OCI-LY1 (cell line): ENCODE measurements around the gene PLCG1.

ENCODE experiments used
- H2AFZ ChIP-seq: fragments of 200-600 bp; sonication (generic), shearing (Covaris generic); 2 replicates; pipeline ENCODE4 v1.6.0; 2014; ENCODE audit warnings: antibody characterized with exemption, mild to moderate bottlenecking, low read length
- H3F3A ChIP-seq: fragments of 200-600 bp; sonication (generic), shearing (Covaris generic); 2 replicates; pipeline ENCODE4 v1.6.0; 2014; ENCODE audit warnings: mild to moderate bottlenecking, antibody characterized with exemption, low read length, moderate library complexity; ENCODE audit not compliant: insufficient read depth
- H3K27ac ChIP-seq: fragments of 200-600 bp; sonication (generic); 2 replicates; pipeline ENCODE4 v1.5.1; 2014; ENCODE audit warnings: low read length, mixed run types, mild to moderate bottlenecking, low read depth; ENCODE audit not compliant: poor library complexity, severe bottlenecking
- H3K27me3 ChIP-seq: fragments of 200-600 bp; sonication (generic); 2 replicates; pipeline ENCODE4 v1.6.0; 2014; ENCODE audit warnings: antibody characterized with exemption, mild to moderate bottlenecking, low read length, moderate library complexity; ENCODE audit not compliant: insufficient read depth
- H3K36me3 ChIP-seq: fragments of 200-600 bp; sonication (generic); 2 replicates; pipeline ENCODE4 v1.6.1; 2014; ENCODE audit warnings: mild to moderate bottlenecking, antibody characterized with exemption, low read length, moderate library complexity, mixed read lengths; ENCODE audit not compliant: insufficient read depth
- H3K4me1 ChIP-seq: fragments of 200-600 bp; sonication (generic); 2 replicates; pipeline ENCODE4 v1.5.1; 2014; ENCODE audit warnings: mild to moderate bottlenecking, low read length, moderate library complexity; ENCODE audit not compliant: insufficient read depth, severe bottlenecking
- H3K4me2 ChIP-seq: fragments of 200-600 bp; sonication (generic), shearing (Covaris generic); 2 replicates; pipeline ENCODE4 v1.6.1; 2014; ENCODE audit warnings: low read length
- H3K4me3 ChIP-seq: fragments of 200-600 bp; sonication (generic); 2 replicates; pipeline ENCODE4 v1.5.1; 2014; ENCODE audit warnings: low read length, low read depth, mild to moderate bottlenecking, mixed read lengths; ENCODE audit not compliant: poor library complexity, severe bottlenecking
- H3K79me2 ChIP-seq: fragments of 200-600 bp; shearing (Covaris generic); 2 replicates; pipeline ENCODE4 v1.6.1; 2016; ENCODE audit warnings: mixed run types, low read length, mixed read lengths; ENCODE audit not compliant: insufficient read depth
- H3K9ac ChIP-seq: fragments of 200-600 bp; sonication (generic), shearing (Covaris generic); 2 replicates; pipeline ENCODE4 v1.6.1; 2014; ENCODE audit warnings: mild to moderate bottlenecking, low read length, mixed read lengths
- H3K9me2 ChIP-seq: fragments of 200-600 bp; sonication (generic), shearing (Covaris generic); 2 replicates; pipeline ENCODE4 v1.6.1; 2014; ENCODE audit warnings: low read depth, mild to moderate bottlenecking, low read length, mixed read lengths
- H3K9me3 ChIP-seq: fragments of 200-600 bp; shearing (Covaris generic); 2 replicates; pipeline ENCODE4 v1.6.1; 2014; ENCODE audit warnings: low read length, mixed read lengths
- H4K20me1 ChIP-seq: fragments of 200-600 bp; sonication (generic), shearing (Covaris generic); 2 replicates; pipeline ENCODE4 v1.6.0; 2016; ENCODE audit warnings: mild to moderate bottlenecking, low read length; ENCODE audit not compliant: insufficient read depth
- EZH2 ChIP-seq: fragments of 200-600 bp; sonication (generic), shearing (Covaris generic); IDR thresholded peaks from 2 replicates; pipeline ENCODE4 v1.8.0; 2017; ENCODE audit warnings: borderline replicate concordance, mixed run types, mild to moderate bottlenecking, antibody characterized with exemption, low read length, moderate library complexity, mixed read lengths
- TF ChIP-seq, protein P1 (sequence below): fragments of 200-600 bp; sonication (generic), shearing (Covaris generic); IDR thresholded peaks from 2 replicates; pipeline ENCODE4 v1.5.1; 2017; ENCODE audit warnings: mild to moderate bottlenecking, antibody characterized with exemption, low read length, moderate library complexity, mixed read lengths

PLCG1 gene

GRCh38 chr20:41170386-41171105 is 33.2 kb downstream of the PLCG1 start:
- Histone ChIP-seq H3K27ac (no peak overlapping the region), H3K9me2 (no peaks in the 10 kb centered on the region)
- no peak for TF ChIP-seq EZH2
- TF ChIP-seq, protein P1, sequence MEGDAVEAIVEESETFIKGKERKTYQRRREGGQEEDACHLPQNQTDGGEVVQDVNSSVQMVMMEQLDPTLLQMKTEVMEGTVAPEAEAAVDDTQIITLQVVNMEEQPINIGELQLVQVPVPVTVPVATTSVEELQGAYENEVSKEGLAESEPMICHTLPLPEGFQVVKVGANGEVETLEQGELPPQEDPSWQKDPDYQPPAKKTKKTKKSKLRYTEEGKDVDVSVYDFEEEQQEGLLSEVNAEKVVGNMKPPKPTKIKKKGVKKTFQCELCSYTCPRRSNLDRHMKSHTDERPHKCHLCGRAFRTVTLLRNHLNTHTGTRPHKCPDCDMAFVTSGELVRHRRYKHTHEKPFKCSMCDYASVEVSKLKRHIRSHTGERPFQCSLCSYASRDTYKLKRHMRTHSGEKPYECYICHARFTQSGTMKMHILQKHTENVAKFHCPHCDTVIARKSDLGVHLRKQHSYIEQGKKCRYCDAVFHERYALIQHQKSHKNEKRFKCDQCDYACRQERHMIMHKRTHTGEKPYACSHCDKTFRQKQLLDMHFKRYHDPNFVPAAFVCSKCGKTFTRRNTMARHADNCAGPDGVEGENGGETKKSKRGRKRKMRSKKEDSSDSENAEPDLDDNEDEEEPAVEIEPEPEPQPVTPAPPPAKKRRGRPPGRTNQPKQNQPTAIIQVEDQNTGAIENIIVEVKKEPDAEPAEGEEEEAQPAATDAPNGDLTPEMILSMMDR, result no peak

DNA sequence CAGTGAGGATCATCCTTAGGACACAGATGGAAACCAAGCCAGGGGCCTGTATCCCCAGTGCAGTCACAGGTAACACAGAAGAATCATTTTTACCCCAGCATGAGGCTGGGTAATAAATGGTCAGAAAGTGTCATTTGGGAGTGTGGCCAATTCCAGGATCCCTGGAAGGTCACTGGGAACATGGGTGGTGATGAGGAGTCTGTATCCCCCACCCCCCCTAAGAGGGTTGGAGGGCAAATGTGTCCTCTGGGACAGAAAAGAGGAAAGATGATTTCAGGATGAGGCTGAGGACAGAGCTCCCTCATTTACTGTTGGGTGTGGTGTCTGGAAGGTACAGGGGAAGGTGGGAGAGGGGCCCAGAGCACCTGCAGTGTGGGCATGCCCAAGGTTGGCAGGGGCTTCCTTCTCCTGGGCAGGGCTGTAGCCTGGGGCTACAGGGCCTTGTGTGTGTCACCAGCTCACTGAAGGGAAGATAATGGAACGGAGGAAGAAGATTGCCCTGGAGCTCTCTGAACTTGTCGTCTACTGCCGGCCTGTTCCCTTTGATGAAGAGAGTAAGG is 34.5 kb downstream of the PLCG1 start:
- no peak overlapping the region for H3K4me2 ChIP-seq

More at GRCh38 chr20:41170386-41171105, 33.2 kb downstream of the PLCG1 start:
- Histone ChIP-seq H3K36me3 (peaks cover 90% of the 10 kb centered on the region), H3F3A (no peaks in the 10 kb centered on the region), H3K9ac (no peak overlapping the region), H3K79me2 (no peaks in the 10 kb centered on the region), H3K27me3 (no peaks in the 10 kb centered on the region), H3K4me1 (no peaks in the 10 kb centered on the region), H3K4me2 (no peak overlapping the region), H3K9me3 (no peaks in the 10 kb centered on the region), H4K20me1 (no peaks in the 10 kb centered on the region), H3K4me3 (no peak overlapping the region), H2AFZ (no peak overlapping the region)

GRCh38 chr20:41172296-41173140 is 35.2 kb downstream of the PLCG1 start:
- Histone ChIP-seq H3K9me3 (no peaks in the 10 kb centered on the region), H3K4me2 (no peak overlapping the region), H2AFZ (no peak overlapping the region), H3K9me2 (no peaks in the 10 kb centered on the region), H3K79me2 (no peaks in the 10 kb centered on the region), H3K36me3 (peaks cover 90% of the 10 kb centered on the region), H4K20me1 (no peaks in the 10 kb centered on the region), H3F3A (no peaks in the 10 kb centered on the region), H3K27me3 (no peaks in the 10 kb centered on the region), H3K4me3 (no peak overlapping the region), H3K9ac (no peak overlapping the region), H3K4me1 (no peaks in the 10 kb centered on the region), H3K27ac (no peak overlapping the region)
- TF ChIP-seq, protein P1, result no peak
- no peak for TF ChIP-seq EZH2

More for the DNA sequence above, 34.5 kb downstream of the PLCG1 start:
- H3F3A ChIP-seq, result no peaks in the 10 kb centered on the region
- no peak overlapping the region for H2AFZ ChIP-seq
- no peaks in the 10 kb centered on the region for H3K79me2 ChIP-seq
- TF ChIP-seq, protein P1, result no peak
- TF ChIP-seq EZH2, result no peak
- H3K27me3 ChIP-seq, result no peaks in the 10 kb centered on the region
- no peak overlapping the region for H3K27ac ChIP-seq
- no peaks in the 10 kb centered on the region for H4K20me1 ChIP-seq
- no peak overlapping the region for H3K9ac ChIP-seq
- H3K4me3 ChIP-seq, result no peak overlapping the region
- H3K36me3 ChIP-seq, result peaks cover 90% of the 10 kb centered on the region
- no peaks in the 10 kb centered on the region for H3K4me1 ChIP-seq
- H3K9me2 ChIP-seq, result no peaks in the 10 kb centered on the region
- H3K9me3 ChIP-seq, result no peaks in the 10 kb centered on the region
